NCI-H1694 treated with DMSO at 0.1 percent for 48 hours (cell line): ENCODE data around the gene C2orf92.

Experiments used
- DNase-seq: peaks from one replicate; lab custom pipeline; 2025; lab: John Stamatoyannopoulos, UW

C2orf92 gene

GRCh38 chr2:97714084-97714949 lies 44.8 kb downstream of the C2orf92 start:
- DNase-seq = no peak

DNA sequence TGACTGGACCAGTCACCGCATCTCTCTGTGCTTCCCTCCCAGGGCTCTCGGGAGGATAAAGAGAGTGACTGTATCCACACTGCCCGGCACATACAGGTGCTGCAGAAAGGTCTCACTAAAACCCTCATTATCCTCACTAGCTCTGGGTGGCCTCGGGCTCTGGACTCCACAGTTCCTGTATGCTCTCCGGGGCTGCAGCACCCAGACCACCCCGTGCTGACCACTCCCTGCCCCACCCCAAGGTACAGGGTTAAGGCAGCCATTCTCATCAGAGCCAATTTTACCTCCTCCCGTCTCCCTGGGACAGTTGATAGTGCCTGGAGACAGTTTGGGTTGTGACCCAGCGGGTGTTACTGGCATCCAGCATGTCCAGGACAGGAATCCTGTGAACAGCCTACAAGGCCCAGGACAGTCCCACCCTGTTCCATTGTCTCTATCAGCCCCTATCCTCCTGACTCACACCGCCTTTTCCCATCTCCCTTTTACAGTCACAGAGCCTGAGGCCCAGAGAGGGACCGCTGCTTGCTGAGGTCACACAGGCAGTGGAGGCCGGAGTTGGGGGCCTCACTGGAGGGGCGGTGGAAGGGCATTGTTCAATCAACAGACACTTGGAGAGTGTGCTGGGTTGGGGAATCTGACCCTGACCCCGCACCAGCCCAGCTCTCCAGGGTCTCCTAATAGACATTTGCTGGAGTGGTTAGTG lies 45.6 kb downstream of the C2orf92 start:
- no peak for DNase-seq

- no peak for DNase-seq
These were observed 46.6 kb downstream of the C2orf92 start for GRCh38 chr2:97715951-97716694.

GRCh38 chr2:97716695-97717612 lies 47.4 kb downstream of the C2orf92 start:
- no peak for DNase-seq

DNA sequence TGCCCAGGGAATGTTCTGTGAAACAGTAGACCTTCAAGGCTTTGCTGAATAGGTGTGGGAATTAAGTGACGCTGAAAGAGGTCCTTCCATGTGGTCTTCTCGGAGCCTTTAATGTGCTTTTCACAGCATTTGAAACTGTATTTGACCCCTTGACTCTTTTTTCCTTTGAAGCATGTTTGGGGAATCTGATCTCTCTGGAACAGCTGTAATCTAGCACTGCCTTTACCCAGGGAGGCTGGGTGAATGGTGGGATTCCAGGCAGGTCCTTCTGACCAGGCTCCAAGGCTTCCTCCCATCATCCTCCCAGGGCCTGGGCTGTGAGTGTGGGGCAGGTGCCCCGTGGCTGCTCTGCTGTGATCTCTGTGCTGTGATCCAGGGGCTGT lies 48.1 kb downstream of the C2orf92 start:
- DNase-seq = no peak

DNA sequence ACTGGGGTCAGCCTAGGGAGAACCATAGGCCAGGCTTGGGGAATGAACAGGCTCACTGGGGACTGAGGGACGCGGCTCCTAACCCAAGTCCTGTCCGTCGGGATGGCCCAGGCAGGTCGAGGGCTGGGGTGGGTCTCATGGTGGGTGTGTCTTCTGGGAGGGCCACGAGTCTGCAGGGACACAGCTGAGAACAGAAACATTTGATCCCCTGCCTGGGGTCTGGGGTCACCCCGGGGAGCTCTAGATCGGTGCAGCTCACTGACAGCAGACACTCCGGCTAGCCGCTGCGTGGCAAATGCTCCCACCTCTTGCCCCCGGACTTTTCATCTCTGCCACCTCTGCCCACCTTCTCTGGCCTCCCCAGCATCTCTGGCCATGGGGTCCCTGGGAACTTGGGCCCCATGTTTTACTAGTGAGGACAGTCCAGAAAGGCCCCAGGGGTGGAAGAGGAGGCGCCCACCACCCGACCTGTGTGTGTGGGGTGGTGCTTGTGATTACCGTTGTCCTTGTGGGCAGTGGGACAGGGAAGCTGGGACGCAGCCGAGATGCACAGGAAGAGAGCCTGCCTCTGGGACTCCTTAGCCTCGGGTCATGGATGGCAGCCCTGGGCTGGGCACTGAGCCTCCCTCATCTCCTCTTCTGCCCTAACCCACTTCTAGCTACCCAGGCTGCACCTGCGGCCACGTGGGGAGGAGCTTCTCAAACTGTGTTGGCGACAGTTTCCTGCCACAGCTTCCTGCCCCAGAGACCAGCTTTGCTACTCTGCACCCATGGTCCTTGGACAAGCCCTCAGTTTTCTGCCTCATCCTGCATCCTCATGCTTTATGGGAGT lies 48.8 kb downstream of the C2orf92 start:
- no peak for DNase-seq

DNA sequence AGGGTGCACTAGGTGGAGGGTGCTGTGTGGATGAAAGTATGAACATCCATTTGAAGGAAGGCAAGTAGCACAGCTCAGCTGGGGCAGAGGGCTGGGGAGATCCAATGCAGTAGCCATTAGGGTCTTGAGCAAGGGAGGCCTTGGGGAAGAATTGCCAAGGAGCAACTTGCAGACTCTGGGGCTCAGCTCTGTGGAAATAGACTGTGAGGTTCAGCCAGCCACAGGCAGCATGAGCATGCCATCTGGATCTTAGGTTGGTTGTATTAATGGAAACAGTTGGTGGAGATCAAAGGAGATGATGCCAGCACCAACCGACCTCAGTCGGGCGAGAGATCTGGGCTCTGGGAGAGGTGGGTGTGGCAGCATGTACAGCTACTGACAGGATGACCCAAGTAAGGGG lies 49.4 kb downstream of the C2orf92 start:
- DNase-seq = no peak

DNA sequence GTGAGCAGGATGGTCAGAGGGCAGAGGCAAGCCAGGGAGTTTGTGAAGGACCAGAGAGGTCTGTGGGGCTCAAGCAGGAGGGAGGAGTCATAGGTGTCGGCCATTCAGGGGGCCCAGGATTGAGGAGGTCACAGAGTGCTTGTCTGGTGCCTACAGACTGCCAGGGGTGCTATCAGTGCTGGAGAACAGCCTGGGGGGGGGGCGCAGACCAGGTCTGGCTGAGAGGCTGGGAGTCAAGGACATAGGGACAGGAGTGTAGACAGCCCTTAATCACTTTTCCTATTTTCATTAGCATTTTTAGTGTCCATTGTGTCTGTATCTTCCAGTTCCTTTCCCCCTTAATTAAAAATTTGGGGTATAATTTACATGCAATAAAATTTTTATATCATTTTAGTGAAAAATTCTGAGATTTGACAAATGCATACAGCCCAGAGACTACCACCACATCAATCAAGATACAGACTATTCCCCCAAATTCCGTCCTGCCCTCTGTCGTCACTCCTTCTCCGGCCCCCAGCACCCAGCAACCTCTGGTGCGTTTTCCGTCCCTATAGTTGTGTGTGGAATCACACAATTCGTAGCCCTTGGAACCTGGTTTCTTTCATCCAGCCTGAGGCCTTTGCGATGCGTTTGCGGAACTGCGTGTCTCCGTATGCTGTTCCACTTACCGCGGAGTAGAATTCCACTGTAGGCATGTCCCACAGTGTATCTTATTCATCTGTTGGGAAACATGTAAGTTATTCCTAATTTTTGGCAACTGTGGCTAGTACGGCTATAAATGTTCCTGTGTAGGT lies 50.0 kb downstream of the C2orf92 start:
- no peak for DNase-seq

DNA sequence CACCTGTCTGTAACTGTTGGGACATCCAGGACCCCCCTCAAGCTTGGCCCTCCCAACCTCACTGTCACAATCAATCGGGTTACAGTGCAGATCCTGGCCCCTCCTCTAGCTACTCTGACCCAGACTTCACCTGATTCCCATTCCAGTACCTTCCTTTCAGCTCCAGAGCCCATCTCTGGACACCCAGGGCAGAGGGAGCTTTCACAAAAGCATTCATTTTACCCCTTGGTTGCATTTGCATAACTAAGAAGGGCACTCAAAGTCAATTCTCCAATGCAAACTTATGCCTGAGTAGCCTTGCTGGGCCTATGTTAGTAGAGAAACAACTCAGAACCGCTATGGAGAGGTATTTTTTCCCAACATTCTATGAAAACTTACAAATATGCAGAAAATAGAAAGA lies 51.2 kb downstream of the C2orf92 start:
- no peak for DNase-seq

DNA sequence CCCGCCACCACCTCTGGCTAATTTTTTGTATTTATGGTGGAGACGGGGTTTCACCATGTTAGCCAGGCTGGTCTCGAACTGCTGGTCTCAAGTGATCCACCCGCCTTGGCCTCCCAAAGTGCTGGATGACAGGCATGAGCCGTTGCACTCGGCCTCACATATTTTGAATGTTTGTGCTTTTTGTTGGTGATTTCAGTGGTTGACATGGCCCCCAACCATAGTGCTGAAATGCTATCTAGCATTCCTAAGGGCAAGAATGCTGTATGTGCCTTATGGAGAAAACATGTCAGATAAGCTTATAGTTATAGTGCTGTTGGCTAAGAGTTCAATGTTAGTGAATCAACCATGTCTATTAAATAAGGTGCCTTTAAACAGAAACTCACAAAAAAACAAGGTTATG lies 52.7 kb downstream of the C2orf92 start:
- no peak for DNase-seq

DNA sequence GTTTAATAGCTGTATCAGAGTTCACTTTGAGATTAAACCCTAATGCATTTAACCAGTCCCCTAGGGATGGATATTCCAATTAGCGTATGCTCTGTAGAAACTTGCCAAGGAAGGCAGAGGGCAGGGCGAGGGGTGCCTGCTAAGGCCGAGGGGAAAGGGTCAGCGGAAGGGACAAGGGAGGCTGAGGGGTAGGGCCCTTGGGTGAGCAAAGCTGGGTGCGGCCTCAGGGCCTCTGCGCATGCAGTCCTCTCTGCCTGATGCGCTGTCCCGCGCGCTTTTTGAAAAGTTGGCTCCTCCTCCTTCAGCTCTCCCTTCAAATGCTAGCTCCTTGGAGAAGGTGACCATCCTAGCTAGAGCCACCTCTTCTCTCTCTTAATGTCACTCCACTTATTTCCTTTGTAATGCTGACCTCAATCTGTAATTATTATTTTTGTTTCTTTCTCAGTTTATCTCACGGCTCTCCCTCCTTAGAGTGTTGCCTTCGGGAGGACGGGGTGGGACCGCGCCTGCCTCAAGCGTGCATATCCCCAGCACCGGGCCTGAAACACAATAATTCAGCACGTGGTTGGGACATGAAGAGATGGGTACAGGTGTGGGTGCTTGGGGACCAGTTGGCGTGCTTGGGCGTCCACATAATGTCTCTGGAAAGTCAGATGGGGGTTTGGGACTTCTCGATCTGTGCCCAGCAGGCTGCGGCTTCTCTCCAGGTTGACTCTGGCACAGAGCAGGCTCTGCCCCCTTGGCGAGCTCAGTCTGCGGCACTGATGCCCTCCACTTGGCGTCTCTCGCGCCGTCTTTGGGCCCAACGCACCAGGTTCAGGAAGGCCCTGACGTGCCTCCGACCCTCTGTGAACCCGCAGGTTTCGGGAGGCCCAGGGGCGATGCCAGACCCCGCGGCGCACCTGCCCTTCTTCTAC lies 53.9 kb downstream of the C2orf92 start:
- no peak for DNase-seq

- no peak for DNase-seq
These were observed 54.5 kb downstream of the C2orf92 start for GRCh38 chr2:97724073-97724410.

DNA sequence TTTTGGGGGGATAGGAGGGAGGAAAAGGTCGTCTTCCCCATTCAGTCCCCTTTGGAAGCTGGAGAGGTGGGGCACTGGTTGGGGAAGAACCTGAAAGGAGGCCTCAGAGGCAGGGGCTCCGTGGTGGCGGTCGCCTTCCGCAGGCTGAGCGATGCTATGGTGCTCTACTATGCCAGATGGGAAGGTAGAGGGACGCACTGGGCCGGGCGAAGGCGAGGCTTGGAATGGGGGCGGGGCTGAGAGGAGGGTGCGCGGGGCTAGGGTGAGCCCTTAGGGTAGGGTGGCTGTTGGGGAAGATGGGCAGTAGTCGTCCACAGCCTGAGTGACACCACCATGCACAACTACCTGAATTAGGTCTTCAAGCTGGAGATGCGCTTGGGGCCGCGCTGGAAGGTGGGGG lies 55.0 kb downstream of the C2orf92 start:
- DNase-seq = no peak

- no peak for DNase-seq
These were observed 55.6 kb downstream of the C2orf92 start for GRCh38 chr2:97724946-97725688.

DNA sequence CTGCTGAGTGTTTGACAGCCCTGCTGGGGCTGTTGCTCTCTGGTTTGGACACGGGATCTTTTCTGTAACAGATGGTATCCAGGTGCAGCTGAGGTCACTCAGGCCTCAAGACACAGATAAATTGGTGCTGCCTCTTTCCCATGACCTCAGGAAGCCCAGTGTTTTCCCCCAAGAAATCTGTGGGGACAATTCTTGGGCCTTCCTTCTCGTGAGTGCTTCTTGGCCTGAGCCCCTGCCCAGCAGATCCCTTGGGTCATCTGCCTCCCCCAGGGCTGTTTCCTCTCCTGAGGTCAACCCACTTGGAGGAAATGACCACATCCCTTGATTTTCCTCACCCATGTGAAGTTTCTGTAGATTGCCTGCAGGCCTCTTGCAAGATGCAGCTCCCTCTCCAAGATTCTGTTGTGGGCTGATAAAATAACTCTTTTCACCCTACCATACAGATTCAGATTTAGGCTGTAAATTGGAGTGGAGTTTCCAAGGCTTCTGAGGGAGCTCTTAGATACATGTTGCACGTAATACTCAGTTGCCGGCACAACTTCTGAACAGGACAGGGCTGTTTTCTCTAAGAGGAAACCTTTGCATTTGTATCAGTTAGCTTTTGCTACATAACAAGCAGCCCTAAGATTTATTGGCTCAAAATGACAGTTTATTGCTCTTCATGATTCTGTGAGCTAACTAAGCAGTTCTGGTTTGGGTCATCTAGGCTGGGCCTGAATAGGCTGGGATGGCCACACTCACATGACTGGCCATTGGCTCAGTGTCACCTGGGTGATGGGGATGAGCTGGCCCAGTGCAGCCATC lies 57.0 kb downstream of the C2orf92 start:
- no peak for DNase-seq

GRCh38 chr2:97727296-97727695 lies 57.8 kb downstream of the C2orf92 start:
- no peak for DNase-seq

DNA sequence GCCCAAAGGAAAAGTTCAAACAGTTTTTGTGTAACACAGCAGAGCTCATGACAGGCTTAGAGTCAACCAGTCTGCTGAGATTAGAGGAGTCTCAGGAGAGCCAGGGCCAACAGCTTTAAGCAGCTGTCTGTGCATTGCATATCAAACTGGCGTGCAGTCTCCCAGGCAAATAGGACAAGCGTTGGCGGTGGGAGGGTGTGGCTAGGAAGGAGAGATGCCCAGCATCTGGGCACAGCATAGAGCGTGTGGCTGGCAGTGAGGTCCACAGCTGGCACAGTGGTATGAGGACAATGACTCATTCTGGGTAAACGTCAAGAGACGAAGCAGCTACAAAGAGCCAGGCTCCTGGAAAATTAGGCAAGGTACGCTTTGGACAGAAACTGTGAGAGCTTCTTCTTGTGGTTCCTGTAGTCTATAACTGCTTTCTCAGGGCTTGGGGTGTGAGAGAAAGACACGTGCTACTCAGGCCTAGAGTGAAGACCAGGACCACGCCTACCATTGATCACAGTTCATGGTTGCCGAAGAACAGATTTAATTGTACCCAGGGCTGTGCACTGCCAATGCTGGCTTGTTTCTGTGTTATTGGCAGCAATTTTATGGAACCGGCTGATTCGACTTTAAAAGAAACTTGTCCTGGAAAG lies 58.7 kb downstream of the C2orf92 start:
- DNase-seq = no peak
